HG03196 (cell line): ENCODE results near the gene NDUFS6.
"Not testable (repeated sequence)": the region's sequence is repeated elsewhere in the genome, so short reads cannot be mapped to it uniquely, and the experiment has no call there.

Source experiments
- ATAC-seq: cut with Tn5 transposase; IDR thresholded peaks from one replicate; pipeline ENCODE4 v1.9.1; 2021; ENCODE audit not compliant: unreplicated experiment

The NDUFS6 gene

DNA sequence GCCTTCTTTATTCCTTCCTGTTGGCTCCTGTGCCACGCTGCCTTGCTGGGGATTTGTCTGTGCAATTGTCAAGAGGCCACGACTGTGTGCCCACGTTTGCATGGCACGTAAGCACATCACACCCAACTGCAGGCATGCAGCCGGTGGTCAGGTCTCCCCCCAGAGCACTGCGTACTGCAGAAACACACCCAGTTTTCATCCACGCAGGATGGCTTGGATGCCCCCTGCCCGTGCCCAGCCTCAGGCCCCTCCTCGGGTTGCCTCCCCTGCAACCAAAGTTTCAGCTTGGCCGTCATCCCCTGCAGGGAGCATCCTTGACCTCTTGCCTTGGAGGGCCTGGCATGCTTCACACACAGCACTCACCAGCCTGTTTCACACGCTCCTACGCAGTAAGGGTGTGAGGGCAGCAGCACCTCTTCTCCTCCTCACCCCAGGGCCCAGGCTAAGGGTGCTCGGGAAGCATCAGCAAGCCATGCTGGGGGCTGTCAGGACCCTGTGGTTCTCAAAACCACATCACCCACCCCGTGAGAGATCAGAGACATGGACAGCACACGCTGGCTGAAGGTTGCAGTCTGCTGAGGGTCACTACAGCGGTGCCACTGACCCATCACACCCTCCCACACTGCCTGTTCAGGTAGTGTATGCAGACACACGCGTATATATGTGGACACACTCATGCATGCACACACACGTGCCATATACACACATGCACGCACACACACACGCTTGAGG, 4.7 kb upstream of the NDUFS6 start:
- ATAC-seq, result no peak

DNA sequence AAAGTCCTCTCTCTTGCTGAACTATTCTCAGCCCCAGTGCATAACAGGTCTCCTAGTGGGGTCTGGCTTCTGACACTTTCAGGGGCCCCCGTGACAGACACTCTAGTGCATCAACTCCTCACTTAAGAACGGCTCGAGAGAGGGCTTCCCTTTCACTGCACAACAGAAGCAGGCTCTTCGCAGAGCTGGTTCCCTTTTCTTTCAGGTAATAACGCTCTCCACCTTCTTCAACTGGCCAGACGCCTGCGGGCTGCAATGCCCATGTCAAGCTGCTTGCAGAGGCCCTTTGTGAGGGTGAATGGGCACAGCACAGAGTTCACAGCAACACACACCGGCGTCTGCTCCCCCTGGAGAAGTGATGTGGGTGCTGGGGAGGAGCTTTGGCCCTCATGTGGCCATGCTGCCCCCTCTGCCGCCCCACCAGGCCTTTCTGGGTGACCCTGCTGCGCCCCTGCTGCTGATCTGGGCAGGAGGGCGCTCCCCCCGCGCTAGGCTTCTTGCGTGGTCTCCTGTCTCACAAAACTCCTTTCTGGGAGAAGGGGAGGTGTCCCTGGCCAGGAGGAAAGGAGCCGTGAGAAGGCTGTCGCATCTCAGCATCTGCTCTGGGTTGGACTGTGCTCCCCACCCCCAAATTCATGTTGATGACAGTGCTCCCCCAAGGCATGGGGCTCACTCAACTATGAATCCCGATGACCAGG, 4.0 kb upstream of the NDUFS6 start:
- no peak for ATAC-seq

DNA sequence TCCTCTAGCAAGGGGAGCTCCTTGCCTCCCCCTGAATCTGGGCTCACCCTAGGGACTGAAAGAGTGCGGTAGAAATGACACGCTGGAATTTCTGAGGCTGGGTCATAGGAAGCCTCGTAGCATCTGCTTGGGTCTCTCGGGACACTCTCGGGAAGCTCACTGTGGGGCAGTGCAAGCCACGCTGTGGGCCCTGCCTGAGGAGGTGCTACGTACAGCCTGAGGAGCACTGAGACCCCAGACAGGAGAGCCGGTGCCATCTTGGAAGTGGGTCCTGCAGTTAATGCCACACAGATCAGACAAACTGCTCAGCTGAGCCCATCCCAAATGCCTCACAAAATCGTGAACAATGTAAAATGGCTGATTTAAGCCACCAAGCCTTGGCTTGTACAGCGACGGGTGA, 3.4 kb upstream of the NDUFS6 start:
- ATAC-seq, result no peak

DNA sequence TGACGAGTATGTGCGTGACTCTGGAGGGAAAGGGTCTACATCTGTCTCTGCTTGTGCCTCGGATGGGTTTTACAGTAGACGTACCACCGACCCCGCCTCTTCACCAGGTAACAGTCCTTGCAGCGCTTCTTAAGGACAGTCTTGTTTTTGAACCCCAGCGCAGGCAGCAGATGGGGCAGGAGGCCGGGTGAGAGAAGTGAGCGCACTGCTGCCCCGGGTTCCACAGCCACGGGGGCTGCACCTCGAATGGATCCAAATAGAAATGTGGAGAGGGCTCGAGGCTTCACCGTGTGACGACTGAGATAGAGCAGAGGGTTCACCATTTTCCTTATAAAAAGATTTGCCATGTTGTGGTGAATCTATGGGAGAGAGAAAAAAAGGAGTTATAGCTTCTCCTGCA, 2.6 kb upstream of the NDUFS6 start:
- not testable (repeated sequence) for ATAC-seq

DNA sequence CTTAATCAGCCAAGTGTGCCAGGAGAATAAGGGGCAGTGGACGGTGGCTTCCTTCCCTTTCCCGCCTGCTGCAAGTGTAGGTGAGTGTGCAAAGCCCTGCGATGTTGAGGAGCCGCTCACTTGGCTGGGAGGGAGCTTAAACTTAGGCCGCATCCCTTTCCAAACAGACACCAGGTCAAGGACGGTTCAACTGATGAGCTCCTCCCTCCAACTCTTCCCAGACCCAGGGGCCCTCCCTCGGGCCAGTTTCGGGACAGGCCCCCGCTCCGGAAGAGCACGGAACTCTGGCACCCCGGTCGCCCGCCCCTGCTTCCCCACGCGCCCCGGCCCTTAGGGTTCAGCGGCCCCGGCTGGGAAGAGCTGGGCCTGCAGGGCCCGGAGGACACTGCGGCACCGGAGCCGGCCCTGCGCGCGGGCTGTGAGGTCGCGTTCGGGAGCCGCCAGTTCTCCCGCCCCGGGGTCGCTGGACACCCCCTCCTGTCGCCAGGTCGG, 2.1 kb upstream of the NDUFS6 start:
- peak; percentile 14 for ATAC-seq

DNA sequence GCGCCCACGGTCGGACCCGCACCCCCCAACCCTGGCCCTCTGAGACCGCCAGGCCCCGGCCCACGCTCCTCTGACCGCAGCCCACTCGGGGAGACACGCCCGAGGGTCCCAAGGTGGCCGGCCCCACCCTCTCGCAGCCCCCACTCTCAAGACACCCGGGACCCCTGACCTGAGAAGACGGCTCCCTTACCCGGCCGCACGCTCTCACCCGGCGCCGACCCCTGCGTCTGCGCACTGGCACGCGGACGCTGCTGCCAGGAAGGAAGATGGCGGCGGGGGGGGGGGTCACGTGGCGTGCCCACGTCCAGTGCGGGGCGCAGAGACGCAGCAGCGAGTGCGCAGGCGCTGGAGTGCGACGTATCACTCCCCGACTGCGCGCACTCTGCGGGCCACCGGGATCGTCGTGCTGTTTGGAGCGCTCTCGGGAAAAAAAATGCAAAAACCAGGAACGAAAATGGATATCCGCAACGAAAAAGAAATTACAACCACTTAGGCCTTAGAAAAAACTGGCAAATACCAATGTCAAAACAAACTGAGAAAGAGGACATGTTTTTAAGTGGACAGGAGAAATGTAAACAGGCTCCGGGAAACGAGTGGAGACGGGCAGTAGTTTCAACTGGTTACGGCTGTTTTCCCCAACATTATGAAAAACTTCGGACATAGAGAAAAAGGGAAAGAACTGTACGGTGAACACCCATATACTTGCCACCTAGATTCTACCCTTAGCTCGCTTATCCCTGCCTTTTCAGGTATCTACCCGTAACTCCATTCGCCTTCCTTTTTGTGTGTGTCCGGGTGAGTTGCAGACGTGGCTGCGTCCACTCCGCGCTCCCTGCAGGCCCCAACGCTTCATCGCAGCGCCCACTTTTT, 1.4 kb upstream of the NDUFS6 start, which contains the start of gene MRPL36:
TSS of gene MRPL36 (minus strand) at position 236 of the 870 bp plus-strand sequence. CDS start 902 bp downstream, outside the sequence.
- ATAC-seq, result peak; percentile 49

DNA sequence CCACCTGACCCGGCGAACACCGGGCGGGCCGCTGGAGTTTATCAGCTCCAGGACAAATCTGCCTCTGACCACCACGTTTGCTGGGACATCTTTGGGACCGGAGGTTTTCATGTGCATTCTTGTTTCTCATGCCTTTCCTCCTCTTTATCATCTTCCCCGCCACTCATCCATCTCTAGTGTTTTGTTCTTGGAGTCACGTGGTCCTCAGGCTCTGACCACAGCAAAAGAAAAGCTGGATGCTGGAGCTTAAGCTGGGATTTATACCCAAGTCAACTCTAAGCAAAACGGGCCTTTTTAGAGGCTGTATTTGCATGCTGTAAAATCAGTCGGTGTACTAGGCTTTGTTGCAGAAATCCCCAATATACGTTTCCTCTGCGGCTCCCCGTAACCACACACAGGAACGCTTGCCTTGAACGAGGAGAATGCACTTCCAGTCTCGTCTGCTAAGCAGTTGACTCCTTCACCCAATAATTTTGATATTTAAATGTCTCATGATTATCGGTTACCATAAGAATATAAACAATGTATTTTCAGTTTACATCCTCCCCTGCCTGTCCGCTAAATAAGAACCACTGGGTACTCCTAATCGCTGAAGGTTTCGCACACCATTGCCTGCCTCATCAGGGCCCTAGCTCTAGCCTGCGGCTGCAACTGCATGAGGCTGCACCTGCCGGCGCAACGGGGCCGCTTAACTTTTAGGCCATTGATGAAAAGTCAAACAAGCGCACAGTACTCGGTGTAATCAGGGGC, 560 bp upstream of the NDUFS6 start:
- peak; percentile 28 for ATAC-seq

DNA sequence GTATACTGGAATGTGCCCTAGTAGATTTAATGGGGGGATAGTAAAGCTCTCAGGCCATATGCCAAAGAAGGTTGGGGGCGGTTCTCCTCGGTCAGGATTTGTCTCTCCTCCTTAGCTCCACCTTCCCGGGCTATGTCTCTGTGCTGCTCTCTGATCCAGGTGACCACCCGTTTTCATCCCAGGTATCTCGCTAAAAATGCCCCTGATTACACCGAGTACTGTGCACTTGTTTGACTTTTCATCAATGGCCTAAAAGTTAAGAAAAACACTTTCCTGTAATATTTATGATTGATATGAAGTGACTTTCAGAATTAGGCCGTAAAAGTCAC, 724 bp downstream of the NDUFS6 start:
- ATAC-seq, result no peak

DNA sequence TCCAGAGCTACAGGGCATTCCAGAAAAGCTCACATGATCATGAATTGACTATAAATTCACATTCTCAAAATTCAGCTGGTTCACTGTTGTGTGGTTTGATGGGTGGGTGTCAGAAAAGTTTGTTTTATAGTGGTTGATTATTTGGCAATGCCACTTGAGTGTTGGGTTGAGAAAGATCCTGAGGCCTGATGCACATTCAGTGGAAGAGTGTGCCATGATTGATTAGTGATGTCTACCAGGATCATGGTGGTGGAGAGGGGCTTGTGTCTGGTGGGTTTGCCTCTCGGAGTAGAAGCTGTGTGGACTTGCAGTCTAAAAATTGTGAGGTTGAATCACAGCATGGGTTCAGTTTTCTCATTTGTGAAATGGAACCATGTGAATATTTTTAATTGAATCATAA, 2.0 kb downstream of the NDUFS6 start:
- ATAC-seq, result no peak

DNA sequence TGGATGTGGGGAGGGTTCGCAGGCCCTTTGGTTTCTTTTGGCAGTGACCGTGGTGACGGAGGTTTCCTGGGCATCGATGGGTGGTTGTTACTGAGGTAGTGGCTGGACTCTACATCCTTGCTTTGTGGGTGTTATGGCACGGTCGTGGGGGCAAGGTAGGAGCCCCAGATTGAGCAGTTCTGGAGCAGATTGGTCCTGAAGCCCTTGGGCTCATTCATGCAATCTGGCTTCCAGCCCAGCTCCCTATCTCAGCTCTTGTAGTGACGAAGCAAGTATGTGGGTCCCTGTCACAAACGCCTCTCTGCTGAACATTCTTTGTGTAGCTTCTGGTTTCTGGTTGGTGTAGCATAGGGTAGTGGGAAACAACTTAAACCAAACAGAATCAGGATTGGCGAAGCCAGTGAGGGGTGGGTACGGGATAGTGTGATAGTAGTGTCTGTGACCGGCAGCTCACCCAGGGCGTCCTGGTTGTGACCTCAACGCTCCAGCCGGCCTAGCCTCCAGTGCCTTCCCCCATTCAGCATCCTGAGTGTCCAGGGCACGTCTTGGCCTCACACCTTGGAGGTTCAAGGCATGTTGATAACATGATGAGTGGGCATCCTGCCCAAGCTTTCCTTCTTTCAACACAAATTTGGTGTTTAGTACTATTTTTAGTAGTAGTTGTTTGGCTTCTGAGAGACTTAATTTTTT, 2.9 kb downstream of the NDUFS6 start:
- no peak for ATAC-seq

DNA sequence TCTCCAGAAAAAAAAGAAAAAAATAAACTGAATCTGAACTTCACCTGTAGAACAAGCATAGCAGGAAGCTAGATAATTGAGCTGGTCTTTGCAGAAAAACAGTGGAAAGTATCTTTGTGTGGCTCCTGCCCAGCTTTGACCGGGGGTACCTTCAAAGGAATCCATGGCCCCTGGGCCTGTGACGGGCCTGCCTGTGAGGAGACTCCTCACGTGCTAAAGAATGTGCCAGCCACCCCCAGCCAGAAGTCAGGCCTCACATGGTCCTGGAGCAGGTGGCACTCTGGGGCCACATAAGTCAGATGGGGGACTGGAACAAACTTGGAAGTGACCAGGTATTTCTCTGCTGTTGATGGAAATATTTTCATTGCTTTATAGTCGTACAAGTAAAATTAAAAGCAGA, 4.1 kb downstream of the NDUFS6 start:
- no peak for ATAC-seq

DNA sequence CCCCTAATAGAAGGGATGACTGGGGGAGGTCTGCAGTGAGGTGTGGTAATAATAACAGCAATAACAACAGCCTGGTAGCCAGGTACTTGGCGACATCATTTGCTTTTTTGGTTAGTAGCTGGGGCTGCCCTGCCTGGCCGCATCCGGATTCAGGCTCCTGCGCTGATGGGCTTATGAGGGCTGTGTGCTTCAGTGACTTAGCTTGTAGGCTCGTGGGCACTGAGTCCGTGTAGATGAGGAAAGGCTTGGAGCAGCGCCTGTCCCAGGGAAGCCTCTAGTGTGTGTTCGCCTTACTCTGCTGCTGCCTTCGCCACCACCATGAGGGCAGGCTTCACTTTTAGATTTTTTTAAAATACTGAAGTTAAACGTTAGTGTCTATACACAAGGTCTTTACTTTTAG, 4.5 kb downstream of the NDUFS6 start:
- ATAC-seq, result no peak

DNA sequence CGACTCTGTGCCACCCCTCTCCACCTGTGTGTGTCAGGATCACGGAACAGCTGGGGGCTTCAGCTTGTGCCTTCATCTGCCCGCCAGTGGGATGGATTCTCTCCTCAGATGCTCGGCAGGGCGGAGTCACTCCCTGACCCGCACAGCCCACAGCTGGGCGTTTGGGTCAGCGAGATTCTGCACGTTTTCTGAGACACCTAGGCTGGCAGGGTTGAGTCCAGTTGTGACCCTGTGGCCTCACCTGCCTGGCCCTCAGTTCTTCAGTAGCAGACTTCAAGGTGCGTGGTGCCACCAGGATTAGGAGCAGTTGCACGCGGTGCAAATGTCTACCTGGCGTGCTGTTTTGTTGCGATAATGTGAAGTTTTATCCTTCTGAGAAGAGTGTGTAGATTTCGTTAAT, 5.0 kb downstream of the NDUFS6 start:
- ATAC-seq, result no peak

DNA sequence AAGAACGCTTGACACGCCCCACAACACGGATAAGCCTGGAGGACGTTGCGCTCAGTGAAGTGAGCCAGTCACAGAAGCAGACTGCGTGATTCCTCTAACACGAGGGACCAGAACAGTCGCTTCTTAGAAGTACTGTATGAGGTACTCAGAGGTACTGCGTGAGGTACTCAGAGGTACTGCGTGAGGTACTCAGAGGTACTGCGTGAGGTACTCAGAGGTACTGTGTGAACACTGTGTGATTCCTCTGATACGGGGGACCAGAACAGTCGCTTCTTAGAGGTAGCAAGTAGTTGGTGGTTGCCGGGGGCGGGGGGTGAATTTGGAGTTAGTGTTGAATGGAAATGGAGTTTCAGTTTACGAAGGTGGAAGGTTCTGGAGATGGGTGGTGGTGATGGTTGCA, 5.8 kb downstream of the NDUFS6 start:
- ATAC-seq, result no peak

DNA sequence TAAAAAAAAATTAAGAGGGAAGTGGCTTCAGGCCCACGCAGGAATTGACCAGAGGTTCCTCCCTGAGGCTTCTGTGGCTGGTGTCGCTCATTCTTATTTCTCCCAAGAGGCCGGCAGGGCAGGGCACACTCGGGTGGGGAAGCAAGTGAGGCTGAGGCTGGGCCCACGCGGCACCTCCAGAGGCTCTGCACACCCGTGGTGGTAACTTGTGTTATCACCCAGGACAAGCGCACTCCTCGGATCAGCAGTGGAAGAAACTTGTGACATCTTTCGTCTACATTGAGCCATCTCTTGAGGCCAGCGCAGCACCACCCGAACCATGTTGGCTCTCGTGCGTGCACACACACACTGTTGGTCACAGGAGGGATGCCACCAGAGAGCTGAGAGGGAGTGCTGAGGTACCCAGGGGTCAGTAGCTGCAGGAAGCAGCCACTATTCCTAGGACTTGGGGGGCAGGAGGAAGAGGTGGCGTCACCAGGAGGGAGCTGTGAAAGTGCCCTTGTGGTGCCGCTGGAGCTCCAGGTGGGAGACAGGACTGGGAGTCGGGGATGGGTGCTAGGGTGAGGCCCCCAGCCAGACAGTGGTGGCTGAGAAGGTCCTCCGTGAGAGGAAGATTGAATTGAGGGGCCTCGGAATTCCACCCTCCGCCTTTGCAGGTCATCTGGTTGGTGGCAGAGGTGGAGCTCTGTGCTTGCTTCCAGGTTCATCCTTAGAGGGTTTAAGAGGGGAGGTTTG, 6.4 kb downstream of the NDUFS6 start:
- ATAC-seq, result no peak

DNA sequence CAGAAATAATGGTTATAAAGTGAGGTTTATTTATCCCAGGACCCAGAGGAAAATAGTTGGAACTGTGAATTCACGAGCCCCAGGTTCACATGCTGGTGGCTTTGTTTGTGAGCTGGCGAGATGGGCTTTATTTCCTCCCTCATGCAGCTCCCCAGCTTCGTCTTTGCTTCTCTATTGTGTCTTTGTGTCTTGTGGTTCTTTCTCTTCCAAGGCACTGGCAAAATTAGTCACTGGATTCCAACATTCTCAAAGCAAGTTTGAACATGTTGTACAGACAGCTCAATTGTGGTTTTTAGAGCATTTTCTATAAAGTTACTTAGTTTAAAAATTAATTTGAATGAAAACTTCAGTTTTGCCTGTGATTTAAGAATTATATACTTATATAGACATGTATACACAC, 7.2 kb downstream of the NDUFS6 start:
- ATAC-seq, result no peak

DNA sequence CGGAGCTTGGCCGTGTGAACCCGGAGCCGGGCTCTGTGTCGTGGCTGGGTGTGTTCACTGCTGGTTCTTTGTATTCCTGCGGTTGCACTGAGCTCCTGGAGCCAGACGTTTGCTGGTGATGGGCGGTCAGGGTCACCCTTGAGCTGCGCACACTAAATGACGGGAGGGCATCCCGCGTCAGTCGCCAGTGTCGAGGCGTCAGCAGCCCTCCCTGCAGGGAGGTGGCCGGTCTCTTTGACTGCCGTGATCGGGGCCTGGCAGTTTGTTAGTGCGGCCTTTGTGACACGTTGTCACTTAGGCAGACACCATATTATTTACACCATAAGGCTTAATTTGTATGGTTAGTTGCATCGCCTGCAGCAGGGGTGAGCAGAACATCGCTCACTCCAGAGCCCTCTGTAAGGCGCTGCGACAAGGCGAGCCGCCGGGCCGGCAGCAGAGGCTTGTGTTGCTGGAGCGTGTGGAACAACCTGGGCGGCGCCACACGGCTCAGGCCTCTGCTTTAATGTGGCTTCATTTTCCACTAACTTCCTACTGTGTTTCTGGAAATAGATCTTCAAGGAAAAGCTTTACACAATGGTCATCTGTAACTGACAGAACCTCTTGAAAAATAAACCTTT, 8.3 kb downstream of the NDUFS6 start:
- no peak for ATAC-seq

DNA sequence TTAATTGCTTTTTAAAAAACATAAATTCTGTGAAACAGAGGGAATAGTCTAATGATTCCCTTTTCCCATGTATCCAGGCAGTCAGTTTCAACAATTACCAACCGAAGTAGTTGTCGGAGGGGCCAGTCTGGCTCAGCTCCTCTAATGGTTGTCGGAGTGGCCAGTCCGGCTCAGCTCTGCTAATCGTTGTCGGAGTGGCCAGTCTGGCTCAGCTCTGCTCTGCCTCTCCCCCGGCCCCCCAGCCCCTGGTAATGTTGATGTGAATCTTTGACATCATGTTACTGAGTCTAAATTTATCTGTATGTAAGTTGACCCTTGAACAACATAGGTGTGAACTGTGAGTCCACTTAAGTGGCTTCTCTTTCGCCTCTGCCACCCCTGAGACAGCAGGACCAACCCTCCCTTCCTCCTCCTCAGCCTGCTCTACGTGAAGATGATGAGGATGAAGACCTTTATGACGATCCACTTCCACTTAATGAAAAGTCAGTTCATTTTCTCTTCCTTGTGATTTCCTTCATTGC, 9.4 kb downstream of the NDUFS6 start:
- no peak for ATAC-seq
